Fibroblast of pulmonary artery (primary cell): Measurements from ENCODE around the gene FRMD4B.

ENCODE experiments used
- DNase-seq: peaks from one replicate; pipeline ENCODE4 v3.0.0-alpha.2; 2010; ENCODE audit warnings: low read depth
- H3K4me3 ChIP-seq: replicated peaks from 2 replicates; pipeline ENCODE4 v1.5.1; 2011; ENCODE audit warnings: low read depth, mild to moderate bottlenecking, control low read depth, low read length, moderate library complexity
- TF ChIP-seq, protein P1 (sequence below): IDR thresholded peaks from 2 replicates; pipeline ENCODE4 v1.5.1; 2011; ENCODE audit warnings: mild to moderate bottlenecking, control low read depth, low read length, inconsistent platforms; ENCODE audit errors: missing control alignments

Gene FRMD4B

DNA sequence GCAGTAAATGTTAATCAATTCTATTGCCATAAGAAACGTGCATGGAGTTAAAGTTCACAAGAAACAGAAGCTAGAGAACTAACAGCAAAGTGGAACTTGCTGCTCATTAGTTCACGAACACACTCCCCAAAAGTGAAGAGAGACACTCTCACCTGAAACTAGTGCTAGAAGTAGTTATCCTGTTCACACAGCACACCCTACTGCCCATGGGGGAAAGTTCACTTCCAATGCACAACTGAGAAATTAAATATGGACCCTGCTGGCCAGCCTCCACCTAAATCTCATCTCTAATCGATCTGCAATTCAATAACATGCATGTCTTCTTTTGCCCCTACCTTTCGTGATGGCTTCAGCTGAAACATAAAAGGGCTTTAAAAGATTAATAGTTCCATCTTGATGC, 39.4 kb upstream of the FRMD4B start:
- DNase-seq = peak; percentile 66
- no peak overlapping the region for H3K4me3 ChIP-seq
- TF ChIP-seq, protein P1, sequence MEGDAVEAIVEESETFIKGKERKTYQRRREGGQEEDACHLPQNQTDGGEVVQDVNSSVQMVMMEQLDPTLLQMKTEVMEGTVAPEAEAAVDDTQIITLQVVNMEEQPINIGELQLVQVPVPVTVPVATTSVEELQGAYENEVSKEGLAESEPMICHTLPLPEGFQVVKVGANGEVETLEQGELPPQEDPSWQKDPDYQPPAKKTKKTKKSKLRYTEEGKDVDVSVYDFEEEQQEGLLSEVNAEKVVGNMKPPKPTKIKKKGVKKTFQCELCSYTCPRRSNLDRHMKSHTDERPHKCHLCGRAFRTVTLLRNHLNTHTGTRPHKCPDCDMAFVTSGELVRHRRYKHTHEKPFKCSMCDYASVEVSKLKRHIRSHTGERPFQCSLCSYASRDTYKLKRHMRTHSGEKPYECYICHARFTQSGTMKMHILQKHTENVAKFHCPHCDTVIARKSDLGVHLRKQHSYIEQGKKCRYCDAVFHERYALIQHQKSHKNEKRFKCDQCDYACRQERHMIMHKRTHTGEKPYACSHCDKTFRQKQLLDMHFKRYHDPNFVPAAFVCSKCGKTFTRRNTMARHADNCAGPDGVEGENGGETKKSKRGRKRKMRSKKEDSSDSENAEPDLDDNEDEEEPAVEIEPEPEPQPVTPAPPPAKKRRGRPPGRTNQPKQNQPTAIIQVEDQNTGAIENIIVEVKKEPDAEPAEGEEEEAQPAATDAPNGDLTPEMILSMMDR = peak; percentile 79

DNA sequence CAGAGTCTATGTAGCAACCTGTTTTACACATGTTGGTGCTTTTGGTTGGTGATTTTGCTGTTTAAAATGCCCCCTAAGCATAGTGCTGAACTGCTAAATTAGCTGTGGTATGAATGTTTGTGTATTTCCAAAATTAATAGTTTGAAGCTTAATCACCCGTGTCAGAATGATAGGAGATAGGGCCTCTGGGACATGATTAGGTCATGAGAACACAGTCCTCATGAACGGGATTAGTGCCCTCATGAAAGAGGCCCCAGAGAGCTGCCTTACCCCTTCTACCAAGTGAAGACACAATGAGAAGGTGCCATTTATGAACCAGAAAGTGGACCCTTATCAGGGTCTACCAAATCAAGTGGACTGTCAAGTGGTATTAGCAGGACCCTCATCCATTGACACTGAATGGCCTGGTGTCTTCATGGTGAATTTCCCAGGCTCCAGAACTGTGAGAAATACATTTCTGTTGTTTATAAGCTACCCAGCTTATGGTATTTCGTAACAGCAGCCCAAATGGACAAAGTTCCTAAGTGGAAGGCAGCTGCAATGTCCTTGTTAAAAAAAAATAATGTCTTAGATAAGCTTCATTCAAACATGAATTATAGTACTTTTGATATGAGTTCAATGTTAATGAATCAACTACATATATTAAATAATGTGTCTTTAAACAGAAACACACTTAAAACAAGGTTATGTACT, 37.7 kb upstream of the FRMD4B start:
- TF ChIP-seq, protein P1 = no peak
- DNase-seq = peak; percentile 41
- H3K4me3 ChIP-seq = no peak overlapping the region

DNA sequence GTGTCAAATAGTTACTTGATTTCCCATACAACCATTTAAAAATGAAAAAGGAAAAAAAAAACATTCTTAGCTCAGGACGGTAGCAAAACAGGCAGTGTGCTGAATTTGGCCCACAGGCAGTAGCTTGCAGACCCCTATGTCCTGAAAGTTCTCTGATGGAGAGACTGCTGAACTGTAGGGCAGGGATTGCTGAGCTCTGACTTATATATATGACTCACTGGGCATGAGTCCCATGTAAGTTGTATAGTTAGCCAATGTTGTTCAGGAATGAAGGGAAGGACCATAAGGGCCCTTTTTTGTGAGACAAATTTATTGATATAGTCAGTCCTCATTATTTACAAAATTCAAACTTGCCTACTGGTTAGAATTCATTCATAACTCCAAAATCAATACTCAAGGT, 36.9 kb upstream of the FRMD4B start:
- peak; percentile 68 for DNase-seq
- TF ChIP-seq, protein P1 = no peak
- H3K4me3 ChIP-seq = no peak overlapping the region

DNA sequence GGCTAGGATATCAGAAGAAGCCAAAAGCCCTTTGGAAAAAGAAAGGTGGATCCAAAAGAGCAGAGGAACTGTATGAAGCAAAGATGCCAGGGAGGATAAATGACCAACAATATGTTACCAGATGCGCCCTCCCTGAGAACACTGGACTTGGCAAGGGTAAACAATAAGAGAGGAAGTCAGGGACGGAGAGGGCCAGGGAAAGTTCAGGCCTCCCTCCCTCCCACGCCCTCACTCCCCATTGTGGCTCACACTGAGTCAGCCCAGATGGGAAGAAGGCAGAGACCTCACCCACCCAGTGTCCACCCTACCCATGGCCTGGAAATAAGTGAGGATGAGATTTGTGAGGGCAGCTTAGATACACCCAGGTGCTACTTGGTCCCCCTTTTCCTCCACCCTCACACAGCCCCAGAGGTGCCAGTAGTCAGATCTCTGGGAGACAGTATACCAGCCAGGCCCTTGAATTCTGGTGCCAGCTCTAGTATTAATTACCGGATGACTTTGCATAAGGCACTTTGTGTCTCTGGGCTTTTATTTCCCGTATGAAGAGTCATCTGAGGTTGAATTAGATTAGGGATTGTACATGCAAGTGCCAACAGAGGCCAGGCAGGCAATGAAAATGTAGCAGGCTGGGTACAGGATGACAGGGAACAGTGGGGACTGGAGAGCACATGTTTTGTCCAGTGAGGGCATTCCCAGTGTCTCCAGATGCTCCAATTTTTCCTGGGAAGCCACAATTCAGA, 35.1 kb upstream of the FRMD4B start:
- DNase-seq = peak; percentile 72
- TF ChIP-seq, protein P1 = no peak
- H3K4me3 ChIP-seq = no peak overlapping the region

DNA sequence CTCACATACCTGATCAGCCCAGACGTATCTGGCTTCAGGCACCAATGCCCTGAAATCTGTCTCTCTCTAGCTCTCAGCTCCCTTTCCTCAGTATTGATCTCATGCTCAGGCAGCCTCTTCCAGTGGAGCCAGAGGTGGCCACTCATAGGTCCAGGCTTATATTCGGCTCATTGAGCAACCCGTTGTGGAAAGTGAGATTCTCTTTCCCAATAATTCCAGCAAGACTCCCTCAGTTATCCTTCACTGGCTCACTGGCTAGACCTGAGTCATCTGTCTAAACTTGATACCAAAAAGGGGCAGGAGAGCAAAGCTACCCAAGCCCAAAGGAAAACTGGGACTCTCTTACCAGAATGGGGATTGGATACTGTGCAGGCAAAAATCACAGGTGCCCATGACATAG, 33.4 kb upstream of the FRMD4B start:
- TF ChIP-seq, protein P1 = no peak
- peak; percentile 47 for DNase-seq
- H3K4me3 ChIP-seq = no peak overlapping the region

DNA sequence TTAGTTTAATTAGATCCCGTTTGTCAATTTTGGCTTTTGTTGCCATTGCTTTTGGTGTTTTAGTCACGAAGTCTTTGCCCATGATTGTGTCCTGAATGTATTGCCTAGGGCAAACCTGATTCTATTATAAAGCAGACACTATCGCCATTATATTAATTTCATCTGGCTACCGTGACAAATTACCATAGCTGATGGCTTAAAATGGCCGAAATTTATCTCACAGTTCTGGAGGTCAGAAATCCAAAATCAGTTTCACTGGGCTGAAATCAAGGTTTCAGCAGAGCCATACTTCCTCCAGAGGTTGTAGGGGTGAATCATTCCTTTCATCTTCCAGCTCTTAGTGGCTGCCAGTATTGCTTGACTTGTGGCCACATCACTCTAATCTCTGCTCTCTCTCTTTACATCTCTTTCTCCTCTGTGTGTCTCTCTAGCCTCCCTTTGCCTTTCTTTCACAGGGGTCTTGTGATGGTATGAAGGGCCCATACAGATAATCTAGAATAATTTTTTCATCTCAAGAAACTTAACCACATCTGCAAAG, 31.7 kb upstream of the FRMD4B start:
- no peak overlapping the region for H3K4me3 ChIP-seq
- TF ChIP-seq, protein P1 = no peak
- DNase-seq = no peak
